Glutamatergic neuron (in vitro differentiated cells): ENCODE results near the gene CCDC14. TPM values are rescaled to one million over a fixed set of nuclear protein-coding genes. Genes with fewer than 3 reads are reported as not detected.
"Not testable (repeated sequence)": the region's sequence is repeated elsewhere in the genome, so short reads cannot be mapped to it uniquely, and the experiment has no call there.

ENCODE experiments used
- DNase-seq: peaks from one replicate; pipeline ENCODE4 v3.0.0; 2022
- H3K27ac Mint-ChIP-seq: one replicate; pipeline ENCODE4 v1.8.0; 2020; ENCODE audit warnings: mild to moderate bottlenecking, mixed read lengths, inconsistent platforms; ENCODE audit not compliant: unreplicated experiment
- H3K27me3 Mint-ChIP-seq: one replicate; pipeline ENCODE4 v1.8.0; 2020; ENCODE audit warnings: mild to moderate bottlenecking, moderate library complexity, mixed read lengths, inconsistent platforms; ENCODE audit not compliant: unreplicated experiment
- H3K36me3 Mint-ChIP-seq: one replicate; pipeline ENCODE4 v1.8.0; 2020; ENCODE audit warnings: mild to moderate bottlenecking, mixed read lengths, inconsistent platforms; ENCODE audit not compliant: unreplicated experiment
- H3K4me1 Mint-ChIP-seq: one replicate; pipeline ENCODE4 v1.8.0; 2020; ENCODE audit warnings: mild to moderate bottlenecking, low read depth, mixed read lengths, inconsistent platforms; ENCODE audit not compliant: unreplicated experiment
- H3K4me3 Mint-ChIP-seq: one replicate; pipeline ENCODE4 v1.8.0; 2020; ENCODE audit warnings: mild to moderate bottlenecking, mixed read lengths, inconsistent platforms; ENCODE audit not compliant: unreplicated experiment
- H3K9me3 Mint-ChIP-seq: one replicate; pipeline ENCODE4 v1.8.0; 2020; ENCODE audit warnings: mild to moderate bottlenecking, moderate library complexity, mixed read lengths, inconsistent platforms; ENCODE audit not compliant: unreplicated experiment
- total RNA-seq: library from RNA; stranded (reverse); fragmentation: NEBNext Ultra II Directional; extraction: Animal tissue kit (Norgen Biotek cat#: 25700); gene quantifications from one replicate; pipeline ENCODE4 v1.2.1, GENCODE V29; 2021; ENCODE audit not compliant: unreplicated experiment
- TF ChIP-seq, protein P1 (sequence below): fragments of 200-600 bp; sonication (generic); IDR thresholded peaks from one replicate; pipeline ENCODE4 v1.5.0; 2021; ENCODE audit not compliant: partially characterized antibody, unreplicated experiment

CCDC14 gene
- total RNA-seq, 1 donor from 2014 or later: 84.6 TPM

DNA sequence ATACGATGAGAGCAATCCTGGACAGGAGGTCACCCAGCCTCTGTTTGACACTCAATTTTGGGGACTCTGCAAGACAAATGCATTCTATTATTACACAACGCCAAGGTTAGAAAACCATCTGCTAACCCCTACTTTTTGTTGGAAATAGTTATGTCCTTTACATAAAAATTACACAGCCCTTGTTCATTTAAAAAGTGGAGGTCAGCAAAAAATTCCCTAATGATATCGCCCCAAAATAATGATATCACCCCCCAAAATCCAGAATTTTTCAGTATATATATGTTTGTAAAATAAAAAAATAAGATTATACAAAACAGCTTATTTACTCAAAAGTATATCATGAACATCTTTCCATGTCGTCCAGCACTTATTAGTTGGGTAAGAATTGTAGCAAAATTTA is 19.5 kb upstream of the CCDC14 start:
- H3K27ac Mint-ChIP-seq: no peak overlapping the region
- H3K4me1 Mint-ChIP-seq: no peaks in the 10 kb centered on the region
- DNase-seq: no peak
- no peaks in the 10 kb centered on the region for H3K9me3 Mint-ChIP-seq
- TF ChIP-seq, protein P1, sequence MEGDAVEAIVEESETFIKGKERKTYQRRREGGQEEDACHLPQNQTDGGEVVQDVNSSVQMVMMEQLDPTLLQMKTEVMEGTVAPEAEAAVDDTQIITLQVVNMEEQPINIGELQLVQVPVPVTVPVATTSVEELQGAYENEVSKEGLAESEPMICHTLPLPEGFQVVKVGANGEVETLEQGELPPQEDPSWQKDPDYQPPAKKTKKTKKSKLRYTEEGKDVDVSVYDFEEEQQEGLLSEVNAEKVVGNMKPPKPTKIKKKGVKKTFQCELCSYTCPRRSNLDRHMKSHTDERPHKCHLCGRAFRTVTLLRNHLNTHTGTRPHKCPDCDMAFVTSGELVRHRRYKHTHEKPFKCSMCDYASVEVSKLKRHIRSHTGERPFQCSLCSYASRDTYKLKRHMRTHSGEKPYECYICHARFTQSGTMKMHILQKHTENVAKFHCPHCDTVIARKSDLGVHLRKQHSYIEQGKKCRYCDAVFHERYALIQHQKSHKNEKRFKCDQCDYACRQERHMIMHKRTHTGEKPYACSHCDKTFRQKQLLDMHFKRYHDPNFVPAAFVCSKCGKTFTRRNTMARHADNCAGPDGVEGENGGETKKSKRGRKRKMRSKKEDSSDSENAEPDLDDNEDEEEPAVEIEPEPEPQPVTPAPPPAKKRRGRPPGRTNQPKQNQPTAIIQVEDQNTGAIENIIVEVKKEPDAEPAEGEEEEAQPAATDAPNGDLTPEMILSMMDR: no peak
- peaks cover 3% of the 10 kb centered on the region for H3K27me3 Mint-ChIP-seq
- peaks cover 8% of the 10 kb centered on the region for H3K36me3 Mint-ChIP-seq
- peak overlapping the region; percentile 79 for H3K4me3 Mint-ChIP-seq

DNA sequence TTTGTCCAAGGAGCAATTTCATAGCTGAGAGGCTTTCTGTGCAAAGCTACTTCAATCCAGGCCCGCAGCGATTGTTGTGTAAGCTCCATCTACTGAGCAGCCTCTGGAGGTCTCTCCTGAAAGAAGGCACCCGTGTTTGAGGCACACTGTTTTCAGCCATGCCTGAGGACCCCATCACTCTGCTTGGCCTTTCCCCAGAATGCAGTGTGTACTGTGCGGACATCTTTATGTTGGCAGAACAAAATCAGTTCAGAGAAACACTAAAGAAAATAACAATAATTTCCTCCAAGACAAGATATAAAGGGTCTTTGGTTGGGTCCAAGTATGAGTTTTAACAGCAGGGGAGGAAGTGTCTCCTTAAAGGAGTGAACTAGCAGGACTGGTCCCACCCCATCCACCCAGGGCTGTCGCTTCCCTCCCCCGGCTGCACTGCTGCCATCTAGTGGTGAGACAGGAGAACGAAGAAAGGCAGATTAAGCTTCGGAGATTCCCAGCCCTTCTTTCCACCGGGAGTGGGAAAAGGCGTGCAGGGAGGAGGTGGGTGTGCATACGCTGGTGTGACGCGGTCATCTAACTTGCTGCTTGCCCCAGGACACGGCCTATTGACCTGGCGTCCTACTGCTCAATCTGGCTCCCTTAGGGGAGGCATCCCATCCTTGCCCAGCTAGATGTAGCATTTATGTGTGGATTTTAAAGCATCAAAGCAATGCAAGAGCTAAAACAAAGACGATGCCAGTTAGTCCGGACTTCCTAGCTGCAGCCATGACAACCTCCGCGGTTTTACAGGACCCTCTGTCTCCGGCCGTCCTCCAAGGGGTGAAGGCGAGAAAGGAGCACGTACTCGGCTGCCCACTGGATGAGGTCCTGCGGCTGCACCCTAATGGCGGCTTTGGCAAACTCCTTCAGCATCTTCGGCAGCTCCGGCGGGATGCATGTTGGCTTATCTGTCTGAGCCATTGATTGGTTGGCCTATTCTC is 18.8 kb upstream of the CCDC14 start:
- H3K27ac Mint-ChIP-seq, H3K9me3 Mint-ChIP-seq, H3K4me1 Mint-ChIP-seq, H3K27me3 Mint-ChIP-seq, H3K36me3 Mint-ChIP-seq: not testable (repeated sequence)
- peak; percentile 58 for DNase-seq
- H3K4me3 Mint-ChIP-seq: peak overlapping the region; percentile 79
- TF ChIP-seq, protein P1: peak; percentile 81

DNA sequence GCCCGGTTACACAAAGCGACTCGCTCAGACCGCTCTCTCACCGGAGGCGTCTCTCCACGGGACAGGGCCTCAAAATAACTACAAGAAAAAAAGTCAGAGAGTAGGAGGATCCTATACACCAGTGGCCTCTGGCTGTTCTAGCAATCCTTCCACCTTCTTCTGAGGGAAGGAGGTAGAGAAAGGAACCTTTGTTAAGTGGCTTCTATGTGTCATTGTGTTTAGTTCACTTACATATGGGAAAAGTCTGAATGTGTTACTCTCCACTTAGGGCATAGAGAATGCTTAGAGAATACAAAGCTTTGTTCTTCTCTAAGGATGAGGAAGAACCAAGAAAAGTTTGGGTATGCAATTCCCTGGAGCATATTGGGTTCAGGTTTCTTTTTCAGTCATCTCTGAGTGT is 15.9 kb upstream of the CCDC14 start:
- H3K36me3 Mint-ChIP-seq, H3K4me3 Mint-ChIP-seq, H3K27me3 Mint-ChIP-seq, DNase-seq, H3K4me1 Mint-ChIP-seq, H3K27ac Mint-ChIP-seq, H3K9me3 Mint-ChIP-seq: not testable (repeated sequence)

DNA sequence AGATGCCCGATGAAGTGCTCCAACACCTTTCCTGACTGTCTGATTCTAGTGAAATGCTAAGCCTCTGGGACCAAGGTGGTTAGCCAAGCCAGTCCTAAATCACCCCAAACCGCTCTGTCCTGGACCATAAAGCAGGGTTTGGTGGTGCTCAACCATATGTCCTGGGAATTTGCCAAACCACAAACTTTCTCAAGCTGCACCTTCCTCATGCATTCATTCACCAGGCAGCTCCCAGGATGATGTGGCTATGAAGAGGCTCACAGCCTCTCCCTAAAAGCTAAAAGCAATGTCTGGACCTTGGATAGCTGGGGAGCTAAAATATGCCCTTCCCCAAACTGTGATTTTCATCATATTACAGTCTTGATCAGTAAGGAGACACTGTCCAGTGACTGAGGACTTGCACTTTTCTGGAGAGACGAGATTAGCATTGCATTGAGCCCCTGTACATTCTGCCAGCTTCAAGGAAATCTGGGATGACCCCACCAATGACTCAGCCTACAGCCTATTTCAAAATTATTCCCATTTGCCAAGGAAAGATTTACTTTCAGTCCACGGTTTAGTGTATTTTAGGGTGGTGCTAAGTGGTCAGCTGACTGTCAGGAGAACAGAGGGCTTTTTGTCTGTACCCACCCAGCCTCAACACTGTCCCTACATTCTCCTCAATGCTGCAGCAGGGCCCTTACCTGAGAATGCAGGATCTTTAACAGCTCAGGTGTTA is 15.3 kb upstream of the CCDC14 start:
- H3K27ac Mint-ChIP-seq, H3K36me3 Mint-ChIP-seq, DNase-seq, H3K4me1 Mint-ChIP-seq, H3K4me3 Mint-ChIP-seq, H3K27me3 Mint-ChIP-seq, H3K9me3 Mint-ChIP-seq: not testable (repeated sequence)

DNA sequence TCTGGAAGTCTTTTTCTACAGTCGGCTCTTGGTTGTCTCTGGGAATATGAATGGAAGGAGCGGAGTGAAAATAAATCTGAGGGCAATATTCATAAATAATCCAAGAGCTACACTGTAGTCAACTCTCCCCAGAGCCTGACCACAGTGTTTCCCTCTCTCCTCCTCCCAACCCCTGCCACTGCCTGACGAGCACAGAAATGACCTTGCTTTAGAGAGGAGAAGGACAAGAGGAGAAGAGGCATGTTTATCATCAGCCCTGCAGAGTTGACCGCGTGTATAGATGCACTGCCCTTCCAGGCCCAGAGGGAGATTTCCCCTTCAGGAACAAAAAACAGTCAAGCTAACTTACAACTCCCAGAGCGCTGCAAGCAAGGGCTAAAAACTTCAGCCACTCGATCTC is 14.0 kb upstream of the CCDC14 start:
- H3K4me3 Mint-ChIP-seq, DNase-seq, H3K27ac Mint-ChIP-seq, H3K36me3 Mint-ChIP-seq, H3K27me3 Mint-ChIP-seq, H3K9me3 Mint-ChIP-seq, H3K4me1 Mint-ChIP-seq: not testable (repeated sequence)

DNA sequence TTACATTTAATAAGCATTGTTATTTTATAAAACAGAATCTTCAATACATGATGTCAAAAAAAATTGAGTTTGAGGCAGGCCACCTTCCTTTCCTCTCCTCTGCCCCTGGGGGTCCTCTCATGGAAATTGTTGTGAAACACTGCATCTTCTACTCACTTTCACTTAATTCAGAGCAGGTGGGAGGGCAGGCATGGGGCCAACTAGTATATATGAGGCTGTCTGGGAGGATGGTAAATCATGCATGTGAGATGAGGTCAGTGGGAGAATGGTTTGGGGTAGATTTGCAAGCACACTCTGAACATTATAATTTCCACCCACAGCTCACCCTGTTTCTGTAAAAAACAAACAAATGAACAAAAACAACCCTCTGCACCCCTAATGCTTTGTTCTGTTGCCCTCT is 10.4 kb upstream of the CCDC14 start:
- TF ChIP-seq, protein P1: no peak
- H3K36me3 Mint-ChIP-seq: no peaks in the 10 kb centered on the region

DNA sequence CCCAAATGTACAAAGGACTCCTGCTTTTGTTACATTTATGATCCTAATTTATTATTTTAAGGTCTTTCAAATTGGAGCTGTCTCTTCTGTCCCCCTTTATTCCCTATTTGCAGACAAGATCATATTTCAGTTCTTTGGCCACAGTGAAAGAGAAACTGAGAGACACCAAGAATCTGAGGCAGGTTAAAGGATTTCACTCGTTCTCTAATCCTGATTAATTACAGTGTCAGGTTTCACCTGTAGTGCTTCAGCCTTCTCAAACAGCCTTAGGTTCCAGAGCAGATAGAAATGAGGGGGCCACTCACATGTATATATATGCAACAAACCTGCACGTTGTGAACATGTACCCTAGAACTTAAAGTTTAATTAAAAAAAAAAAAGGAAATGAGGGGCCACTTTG is 6.2 kb upstream of the CCDC14 start:
- H3K4me1 Mint-ChIP-seq, H3K27me3 Mint-ChIP-seq, H3K9me3 Mint-ChIP-seq, DNase-seq, H3K4me3 Mint-ChIP-seq, H3K36me3 Mint-ChIP-seq, H3K27ac Mint-ChIP-seq: not testable (repeated sequence)

More for the DNA sequence above, 10.4 kb upstream of the CCDC14 start:
- no peak overlapping the region for H3K27ac Mint-ChIP-seq
- peaks cover 1% of the 10 kb centered on the region for H3K27me3 Mint-ChIP-seq
- H3K4me1 Mint-ChIP-seq: peaks cover 2% of the 10 kb centered on the region
- DNase-seq: no peak
- H3K9me3 Mint-ChIP-seq: no peaks in the 10 kb centered on the region
- no peak overlapping the region for H3K4me3 Mint-ChIP-seq

DNA sequence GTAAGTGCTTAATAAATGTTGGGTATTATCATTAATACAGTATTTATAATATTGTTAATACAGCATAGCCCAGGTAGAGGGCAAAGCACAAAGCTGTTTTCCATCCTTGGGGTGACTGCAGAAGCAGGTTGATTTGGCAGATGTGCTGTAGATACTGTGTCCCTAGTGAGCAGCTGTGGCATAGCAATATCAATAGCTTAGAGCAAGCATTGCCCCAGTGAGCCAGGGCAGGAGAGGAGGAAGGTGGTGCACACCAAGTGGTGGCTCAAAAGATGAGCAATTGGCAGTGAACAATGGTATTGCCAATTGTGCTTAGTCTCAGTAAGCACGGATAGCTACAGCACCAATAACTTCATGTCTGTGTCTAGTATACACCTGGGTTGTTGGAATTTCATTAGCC is 5.8 kb upstream of the CCDC14 start:
- not testable (repeated sequence) for H3K9me3 Mint-ChIP-seq, H3K27me3 Mint-ChIP-seq, H3K4me3 Mint-ChIP-seq, H3K27ac Mint-ChIP-seq, DNase-seq, H3K36me3 Mint-ChIP-seq, H3K4me1 Mint-ChIP-seq

DNA sequence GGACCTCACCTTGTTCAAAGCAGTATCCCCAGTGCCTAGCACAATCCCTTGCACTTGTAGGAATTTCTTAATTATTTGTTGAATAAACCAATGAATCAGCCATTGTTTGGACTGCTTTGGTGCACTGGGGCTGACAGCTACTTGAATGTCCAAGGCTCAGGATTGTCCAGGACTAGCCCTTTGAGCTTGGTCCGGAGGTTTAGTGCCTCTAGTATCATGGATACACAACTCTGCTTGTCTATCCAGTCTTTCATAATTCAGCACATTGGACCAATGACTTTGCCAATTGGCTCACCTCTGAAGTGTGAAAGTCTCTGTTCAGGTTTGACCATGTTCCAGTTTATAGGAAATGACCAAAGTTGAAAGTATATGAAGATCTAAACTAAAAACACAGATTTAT is 3.8 kb upstream of the CCDC14 start:
- not testable (repeated sequence) for DNase-seq, H3K27me3 Mint-ChIP-seq, H3K9me3 Mint-ChIP-seq, H3K27ac Mint-ChIP-seq, H3K4me1 Mint-ChIP-seq, H3K36me3 Mint-ChIP-seq, H3K4me3 Mint-ChIP-seq
